HuH-7 (cell line): ENCODE measurements around the gene TIAM2.
"Not testable (repeated sequence)": the region's sequence is repeated elsewhere in the genome, so short reads cannot be mapped to it uniquely, and the experiment has no call there.

ENCODE experiments used
- DNase-seq: peaks from one replicate; pipeline ENCODE4 v3.0.0; 2011; ENCODE audit warnings: low spot score

Gene TIAM2

DNA sequence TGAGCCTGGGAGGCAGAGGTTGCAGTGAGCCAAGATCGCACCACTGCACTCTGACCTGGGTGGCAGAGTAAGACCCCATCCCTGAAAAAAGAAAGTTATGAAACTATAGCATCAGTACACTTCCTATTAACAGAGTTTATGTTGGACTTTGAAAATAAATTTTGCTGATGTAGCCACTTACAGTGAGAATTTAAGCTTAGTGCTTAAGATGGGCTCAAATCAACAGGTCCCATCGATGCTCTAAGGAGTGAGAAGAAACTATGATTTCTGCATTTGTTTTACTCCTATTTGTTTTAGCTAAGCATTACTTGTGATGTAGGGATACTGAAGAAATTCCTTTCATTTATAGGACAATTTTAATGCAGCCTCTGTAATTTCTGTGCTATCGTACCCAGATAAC, 175.4 kb downstream of the TIAM2 start:
- no peak for DNase-seq

DNA sequence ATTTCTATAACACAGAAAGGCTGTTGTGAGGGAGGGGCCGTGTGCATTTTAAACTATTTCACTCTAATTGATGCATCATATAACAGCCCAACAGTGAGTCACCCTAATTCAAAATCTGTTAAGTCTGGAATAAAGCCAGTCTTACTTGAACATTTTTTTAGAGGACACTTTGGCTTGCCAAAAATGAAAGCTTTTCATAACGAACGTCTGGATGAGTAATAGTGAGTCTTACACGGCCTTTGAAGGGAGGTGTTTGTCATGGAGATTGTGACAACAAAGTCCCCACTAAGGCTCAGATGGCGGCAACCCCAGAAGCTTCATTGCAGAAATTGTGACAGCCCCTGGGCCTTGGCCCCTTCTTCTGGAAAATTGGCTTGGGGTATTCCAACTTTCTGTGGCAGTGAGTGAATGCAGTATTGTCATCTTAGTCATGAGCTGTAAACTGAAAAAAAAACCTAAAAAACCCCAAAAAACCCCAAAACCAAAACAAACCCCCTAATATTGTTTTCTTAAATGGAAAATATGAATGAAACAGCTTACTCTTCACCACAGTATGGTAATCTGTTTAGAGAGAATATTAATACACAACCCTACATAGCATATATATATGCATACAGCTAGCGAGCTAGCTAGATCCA, 176.1 kb downstream of the TIAM2 start:
- DNase-seq = no peak

- no peak for DNase-seq
These were observed 176.8 kb downstream of the TIAM2 start for GRCh38 chr6:155171747-155172449.

- DNase-seq = no peak
These were observed 178.4 kb downstream of the TIAM2 start for GRCh38 chr6:155173488-155173887.

DNA sequence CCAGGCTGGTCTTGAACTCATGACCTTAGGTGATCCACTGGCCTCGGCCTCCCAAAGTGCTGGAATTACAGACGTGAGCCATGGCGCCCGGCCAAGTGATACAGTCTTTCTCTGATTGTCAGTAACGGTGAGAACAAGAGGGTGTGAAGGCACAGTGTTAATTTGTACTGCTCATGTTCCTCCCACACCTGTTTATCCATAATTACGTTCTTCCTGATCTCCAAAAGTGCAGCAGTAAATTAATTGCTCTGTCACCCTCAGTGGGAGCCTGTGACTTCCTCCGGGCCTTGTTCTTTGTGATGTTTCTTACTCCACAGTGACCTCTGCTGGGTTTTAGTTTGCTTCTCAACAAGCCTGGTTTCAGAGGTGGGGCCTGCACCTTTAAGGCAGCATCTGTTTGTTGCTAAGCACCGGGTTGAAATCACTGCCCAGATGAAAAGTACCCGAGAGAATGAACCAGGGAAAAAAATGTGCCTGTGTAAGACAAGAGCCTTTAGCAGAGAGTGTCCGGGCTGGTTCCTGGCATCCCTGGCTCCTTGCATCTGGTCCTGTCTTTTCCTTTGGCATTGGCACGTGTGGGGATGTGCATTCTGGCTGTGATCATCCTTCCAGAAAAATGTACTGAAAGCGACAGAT, 179.6 kb downstream of the TIAM2 start:
- peak; percentile 84 for DNase-seq

- peak; percentile 40 for DNase-seq
These were observed 182.3 kb downstream of the TIAM2 start for GRCh38 chr6:155177363-155177961.

GRCh38 chr6:155181498-155181897, 186.4 kb downstream of the TIAM2 start:
- DNase-seq = no peak

- no peak for DNase-seq
These were observed 187.0 kb downstream of the TIAM2 start for GRCh38 chr6:155182103-155182502.

DNA sequence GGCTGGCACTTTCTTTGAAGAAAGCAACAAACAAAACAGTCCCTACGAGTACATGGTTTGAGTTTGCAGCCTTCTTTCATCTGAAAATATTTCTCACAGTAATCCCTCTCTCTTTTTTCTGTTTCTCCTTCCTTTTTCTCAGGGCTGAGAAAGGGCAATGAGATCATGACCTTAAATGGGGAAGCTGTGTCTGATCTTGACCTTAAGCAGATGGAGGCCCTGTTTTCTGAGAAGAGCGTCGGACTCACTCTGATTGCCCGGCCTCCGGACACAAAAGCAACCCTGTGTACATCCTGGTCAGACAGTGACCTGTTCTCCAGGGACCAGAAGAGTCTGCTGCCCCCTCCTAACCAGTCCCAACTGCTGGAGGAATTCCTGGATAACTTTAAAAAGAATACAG, 188.0 kb downstream of the TIAM2 start:
- DNase-seq = no peak

DNA sequence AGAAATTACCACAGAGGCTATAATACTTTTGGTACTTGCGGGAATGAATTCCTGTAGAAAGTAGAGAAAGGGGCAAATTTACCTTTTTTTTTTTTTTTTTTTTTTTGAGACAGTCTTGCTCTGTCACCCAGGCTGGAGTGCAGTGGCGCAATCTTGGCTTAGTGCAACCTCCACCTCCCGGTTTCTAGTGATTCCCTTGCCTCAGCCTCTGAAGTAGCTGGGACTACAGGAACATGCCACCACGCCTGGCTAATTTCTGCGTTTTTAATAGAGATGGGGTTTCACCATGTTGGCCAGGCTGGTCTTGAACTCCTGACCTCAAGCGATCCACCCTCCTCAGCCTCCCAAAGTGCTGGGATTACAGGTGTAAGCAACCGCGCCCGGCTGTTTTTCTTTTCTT, 189.9 kb downstream of the TIAM2 start:
- DNase-seq = not testable (repeated sequence)

GRCh38 chr6:155185544-155185943, 190.4 kb downstream of the TIAM2 start:
- no peak for DNase-seq

DNA sequence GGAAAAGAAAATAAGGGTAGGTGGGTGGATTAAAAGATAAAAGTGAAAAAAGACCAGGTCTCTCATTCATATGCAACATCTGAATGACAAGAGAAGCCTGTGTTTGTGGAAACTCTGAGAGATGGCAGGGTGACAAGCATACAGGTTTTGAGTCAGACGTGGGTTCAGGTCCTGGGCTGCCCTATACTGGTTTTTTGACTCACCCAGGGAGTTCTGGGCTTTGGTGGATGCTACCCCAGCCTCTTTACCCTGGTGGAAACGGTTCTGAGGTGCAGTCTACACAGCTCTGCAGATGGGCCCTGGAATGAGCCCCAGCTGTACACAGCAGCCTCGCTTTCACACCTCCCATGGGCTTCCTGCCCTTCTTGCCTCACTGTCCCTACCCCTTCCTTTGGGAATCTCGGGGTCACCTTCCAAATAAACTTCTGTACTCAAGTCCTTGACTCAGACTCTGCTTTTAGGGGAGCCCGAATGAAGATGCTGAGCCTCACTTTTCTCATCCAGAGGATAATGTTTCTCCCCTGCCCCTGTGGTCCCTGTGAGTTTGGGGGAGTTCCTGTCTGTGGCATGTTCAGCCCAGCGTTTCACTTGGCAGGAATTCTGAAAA, 191.0 kb downstream of the TIAM2 start:
- no peak for DNase-seq

- no peak for DNase-seq
These were observed 192.0 kb downstream of the TIAM2 start for GRCh38 chr6:155187106-155187505.

DNA sequence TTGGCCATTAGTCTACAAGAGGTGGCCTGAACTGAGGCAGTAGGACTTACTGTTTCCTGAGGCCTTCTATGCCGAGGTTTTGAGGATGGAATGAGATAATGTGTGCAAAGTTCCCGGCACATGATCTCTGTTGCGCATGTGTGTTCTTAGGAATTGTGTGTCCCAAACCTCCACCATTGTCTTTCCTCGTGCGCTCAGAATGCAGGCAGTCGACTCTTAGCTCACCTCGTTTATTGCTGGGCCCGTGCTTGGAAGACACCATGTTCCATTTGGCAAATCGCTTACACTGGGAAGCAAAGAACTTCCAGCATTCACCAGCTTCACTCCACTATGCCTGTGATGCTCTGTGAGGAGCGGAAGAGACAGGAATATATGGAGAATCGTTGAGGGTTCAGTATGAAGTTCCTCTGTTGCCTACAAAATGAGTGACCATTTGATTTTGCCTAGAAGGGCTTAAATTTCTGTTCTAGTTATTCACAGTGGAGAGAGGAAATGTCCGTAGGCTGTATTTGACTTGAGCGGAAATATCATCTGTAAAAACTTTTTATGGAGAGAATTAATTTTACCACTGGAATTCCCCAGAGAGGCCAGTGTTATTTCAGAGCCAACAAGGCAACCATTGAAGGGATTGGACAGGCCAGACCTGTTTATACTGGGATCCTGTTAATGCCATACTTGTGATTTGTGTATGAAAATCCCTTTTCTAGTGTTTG, 193.0 kb downstream of the TIAM2 start:
- DNase-seq = no peak

DNA sequence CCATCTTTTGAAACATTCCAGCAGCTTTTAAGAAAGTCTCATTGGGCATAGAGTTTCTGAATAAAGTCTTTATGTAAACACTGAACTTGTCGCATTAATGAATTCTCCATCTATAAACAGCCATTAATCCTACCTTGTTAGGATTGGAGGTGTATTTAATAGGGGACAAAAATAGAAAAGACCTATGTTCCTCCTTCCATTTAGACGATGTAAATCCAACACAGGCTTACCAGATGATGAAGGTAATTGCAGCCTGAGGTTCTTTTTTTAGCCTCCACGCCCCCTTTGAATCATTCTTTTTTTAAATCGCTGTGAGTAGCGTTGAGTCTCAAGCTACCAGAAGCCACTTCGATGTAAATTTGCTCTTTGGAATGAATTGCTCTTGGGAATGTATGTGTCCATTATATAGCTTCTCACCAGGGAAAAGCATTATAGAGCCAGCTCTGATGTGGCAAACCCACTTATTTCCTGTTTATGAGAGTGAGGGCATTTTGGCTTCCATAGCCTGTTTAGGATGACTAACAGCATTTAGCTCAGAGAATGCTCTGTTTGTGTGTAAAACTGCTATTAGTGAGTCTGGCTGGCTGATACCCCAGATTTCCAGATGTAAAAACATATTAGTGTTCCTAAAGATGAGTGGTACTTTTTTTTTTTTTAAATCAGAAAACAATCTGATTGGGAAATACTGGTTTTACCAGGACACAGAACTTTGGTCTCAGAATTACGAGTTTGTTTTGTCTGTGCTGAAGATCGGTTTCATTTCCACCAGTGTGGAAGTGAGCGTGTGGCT, 193.8 kb downstream of the TIAM2 start:
- DNase-seq = no peak

DNA sequence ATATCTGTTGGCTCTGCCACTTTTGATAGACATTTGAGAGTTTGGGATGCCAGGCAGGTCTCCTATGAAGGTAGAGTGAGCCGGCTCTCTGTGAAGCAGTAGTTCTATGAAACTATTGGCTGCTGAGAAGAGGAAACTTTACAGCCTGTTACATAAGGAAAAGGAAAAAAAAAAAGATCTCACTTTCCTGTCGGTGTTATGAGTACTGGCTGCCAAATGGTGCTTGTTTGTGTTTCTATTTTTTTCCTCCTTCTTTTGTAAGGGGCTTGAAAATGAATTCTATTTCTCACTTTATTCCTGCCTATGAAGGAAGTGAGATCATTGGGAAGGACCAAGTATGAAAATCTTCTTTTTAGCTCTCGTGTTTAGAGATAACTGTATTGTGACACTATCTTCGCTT, 195.6 kb downstream of the TIAM2 start:
- no peak for DNase-seq

DNA sequence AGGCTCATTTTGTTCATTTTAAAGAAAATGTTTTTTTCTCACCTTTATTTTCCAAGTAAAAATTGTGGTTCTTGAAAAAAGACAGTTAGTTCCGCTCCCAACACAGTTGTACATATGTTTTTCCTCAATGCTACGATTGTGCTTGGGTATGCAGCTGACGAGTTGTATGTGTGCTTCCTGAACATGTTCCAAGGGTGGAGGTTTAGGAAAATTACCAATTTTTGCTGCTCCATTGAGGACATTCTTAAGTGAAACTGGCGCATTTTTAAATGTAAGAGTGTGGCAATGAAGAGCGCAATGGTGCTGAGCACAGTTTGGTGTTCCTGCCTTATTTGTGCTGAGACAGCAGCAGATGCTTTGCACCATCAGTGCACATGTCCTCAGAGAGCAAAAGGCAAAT, 198.4 kb downstream of the TIAM2 start:
- DNase-seq = no peak

DNA sequence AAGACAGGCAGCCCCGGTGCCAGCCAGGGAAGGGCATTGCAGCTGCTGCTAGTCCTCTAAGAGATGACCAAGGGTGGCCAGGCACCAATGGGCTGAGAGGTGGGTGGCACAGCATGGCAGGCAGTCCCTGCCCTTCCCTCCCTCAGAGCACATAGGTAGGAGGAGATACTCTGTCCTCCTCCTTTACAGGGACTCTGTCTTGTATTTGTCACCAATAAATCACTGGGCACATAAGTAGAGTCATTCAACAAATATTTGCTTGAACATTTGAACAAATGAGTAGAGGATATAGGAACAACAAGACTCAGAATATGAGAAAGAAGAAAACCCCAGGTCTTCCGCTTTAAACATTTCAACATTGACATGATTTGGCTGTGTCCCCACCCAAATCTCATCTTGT, 199.3 kb downstream of the TIAM2 start:
- DNase-seq = no peak

GRCh38 chr6:155195903-155196302, 200.8 kb downstream of the TIAM2 start:
- DNase-seq = no peak

DNA sequence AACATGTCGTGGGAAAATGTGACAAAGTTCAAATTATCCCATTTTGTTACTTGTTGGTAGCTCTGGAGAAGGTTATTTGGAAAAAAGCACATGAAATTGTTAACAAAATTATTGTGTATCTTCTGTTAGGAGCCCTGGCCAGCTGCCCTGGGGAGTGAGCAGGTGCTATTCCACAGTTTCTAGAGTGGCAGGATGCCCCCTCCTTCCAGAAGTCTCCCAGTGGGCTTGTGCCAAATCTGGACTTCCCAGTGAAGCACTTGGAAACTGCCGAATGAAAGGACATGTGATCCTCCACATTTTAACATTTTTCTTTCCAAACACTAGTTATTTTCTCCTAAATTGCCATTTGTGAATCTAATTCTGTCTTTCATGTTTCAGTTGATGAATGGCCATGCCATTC, 201.8 kb downstream of the TIAM2 start:
- DNase-seq = no peak

DNA sequence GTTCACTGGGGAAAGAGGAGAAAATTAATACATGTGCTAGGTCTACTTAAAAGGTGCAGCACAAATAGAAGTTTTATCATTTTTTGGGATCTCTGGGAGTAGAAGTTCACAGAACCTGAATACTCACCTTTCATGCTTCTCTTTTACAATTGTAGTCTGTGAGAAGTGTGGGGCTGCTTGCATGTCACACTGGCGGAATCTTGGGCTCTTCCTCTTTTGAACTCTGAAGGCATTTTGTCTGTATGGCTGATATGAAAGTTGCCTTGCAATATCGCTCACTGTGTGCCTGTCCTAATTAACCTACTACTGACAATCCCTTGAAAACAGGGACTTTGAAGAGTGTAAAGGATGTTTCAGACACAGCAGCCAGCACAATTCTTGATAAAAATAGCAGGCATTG, 202.8 kb downstream of the TIAM2 start:
- DNase-seq = no peak
